ENCODE data around the gene TTC34.

TTC34 gene

GRCh38 chr1:2587071-2587859, 214.2 kb downstream of the TTC34 start:
- FAIRE-seq: no peak

GRCh38 chr1:2586154-2587070, 215.1 kb downstream of the TTC34 start, which contains the start of gene PRXL2B:
Gene PRXL2B (plus strand): TSS chr1:2586777. CDS start chr1:2586886, 109 bp downstream.
- FAIRE-seq: no peak
